ENCODE data around the gene KANSL1L. TPM values are rescaled to one million over a fixed set of nuclear protein-coding genes. Genes with fewer than 3 reads are reported as not detected.
A peak's percentile ranks its signal among the peaks of the same experiment; 100 is the strongest.

The KANSL1L gene
- total RNA-seq, 1 donor = 38.0 TPM

DNA sequence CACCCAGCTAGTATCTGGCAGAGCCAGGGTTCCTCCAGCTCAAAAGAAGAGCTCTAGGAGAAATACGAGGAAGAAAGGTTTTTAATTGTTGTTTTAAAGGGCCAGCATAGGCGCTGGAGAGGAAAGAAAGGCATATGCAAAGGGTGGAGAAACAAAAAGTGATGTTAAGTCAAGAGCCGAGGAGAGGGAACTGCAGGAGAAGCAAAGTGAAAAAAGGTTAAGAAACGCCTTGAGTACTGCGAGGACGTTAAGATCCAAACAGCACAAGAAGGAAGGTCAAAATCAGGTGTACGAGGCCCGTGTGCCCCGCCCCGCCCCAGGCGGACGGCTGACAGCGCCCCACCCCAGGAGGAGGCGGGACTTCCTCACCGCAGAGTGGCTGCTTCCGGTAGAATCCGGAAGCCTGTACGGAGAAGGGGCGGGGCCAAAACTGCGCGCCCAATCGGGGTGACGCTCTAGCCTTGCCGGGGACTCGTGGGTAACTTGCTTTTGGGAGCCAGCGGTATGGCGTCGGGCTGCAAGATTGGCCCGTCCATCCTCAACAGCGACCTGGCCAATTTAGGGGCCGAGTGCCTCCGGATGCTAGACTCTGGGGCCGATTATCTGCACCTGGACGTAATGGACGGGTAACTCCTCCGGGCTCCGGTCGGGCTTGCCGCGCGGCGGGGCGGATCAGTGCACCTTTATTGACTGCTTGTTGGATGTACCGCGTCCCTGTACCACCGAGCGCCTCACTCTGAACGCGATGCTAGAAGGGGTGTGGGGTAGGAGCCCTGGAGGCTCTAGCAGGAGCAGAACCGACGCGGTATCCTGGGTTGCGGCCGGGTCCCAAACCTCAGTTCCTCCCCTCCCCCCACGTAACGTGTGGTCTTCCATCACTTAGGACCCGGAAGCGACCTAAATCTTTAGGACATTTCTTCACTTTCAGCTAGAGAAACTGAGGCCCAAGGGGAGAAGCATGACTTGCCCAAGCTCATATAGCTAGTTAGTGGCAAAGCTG is 168.8 kb downstream of the KANSL1L start, which contains the start of gene RPE:
Gene RPE (plus strand): TSS at position 481 of the 1,000 bp plus-strand sequence. CDS start 24 bp downstream, at position 505.
- H3K4me3 ChIP-seq (ENCODE audit: insufficient read depth, low read length) = peak within 1 kb of the TSS; percentile 91
- no peaks in the 10 kb centered on the region for H3K9me3 ChIP-seq (ENCODE audit: low read depth, low read length)
- peaks cover 15% of the 10 kb centered on the region for H3K4me1 ChIP-seq (ENCODE audit: insufficient read depth, low read length)
- no peak for TF ChIP-seq CTCF (IDR thresholded peaks at IDR 0.05; ENCODE audit: extremely low read depth, low read depth, low read length)
- H3K79me2 ChIP-seq (ENCODE audit: insufficient read depth, low read length) = peaks cover 50% of the 10 kb centered on the region
- H4K20me1 ChIP-seq (ENCODE audit: insufficient read depth, low read length) = peaks cover 9% of the 10 kb centered on the region
- peak within 1 kb of the TSS; percentile 75 for H3K27ac ChIP-seq (ENCODE audit: low read depth, low read length)
- peak; percentile 96 for DNase-seq (ENCODE audit: insufficient read length, low spot score, missing footprints)
- H3K27me3 ChIP-seq (ENCODE audit: insufficient read depth, low read length) = no peaks in the 10 kb centered on the region
- H3K36me3 ChIP-seq (ENCODE audit: insufficient read depth, low read length) = no peaks in the 10 kb centered on the region
- peak within 1 kb of the TSS; percentile 95 for H2AFZ ChIP-seq (ENCODE audit: low read length)
- H3K4me2 ChIP-seq (ENCODE audit: insufficient read depth, low read length) = peak within 1 kb of the TSS; percentile 96

DNA sequence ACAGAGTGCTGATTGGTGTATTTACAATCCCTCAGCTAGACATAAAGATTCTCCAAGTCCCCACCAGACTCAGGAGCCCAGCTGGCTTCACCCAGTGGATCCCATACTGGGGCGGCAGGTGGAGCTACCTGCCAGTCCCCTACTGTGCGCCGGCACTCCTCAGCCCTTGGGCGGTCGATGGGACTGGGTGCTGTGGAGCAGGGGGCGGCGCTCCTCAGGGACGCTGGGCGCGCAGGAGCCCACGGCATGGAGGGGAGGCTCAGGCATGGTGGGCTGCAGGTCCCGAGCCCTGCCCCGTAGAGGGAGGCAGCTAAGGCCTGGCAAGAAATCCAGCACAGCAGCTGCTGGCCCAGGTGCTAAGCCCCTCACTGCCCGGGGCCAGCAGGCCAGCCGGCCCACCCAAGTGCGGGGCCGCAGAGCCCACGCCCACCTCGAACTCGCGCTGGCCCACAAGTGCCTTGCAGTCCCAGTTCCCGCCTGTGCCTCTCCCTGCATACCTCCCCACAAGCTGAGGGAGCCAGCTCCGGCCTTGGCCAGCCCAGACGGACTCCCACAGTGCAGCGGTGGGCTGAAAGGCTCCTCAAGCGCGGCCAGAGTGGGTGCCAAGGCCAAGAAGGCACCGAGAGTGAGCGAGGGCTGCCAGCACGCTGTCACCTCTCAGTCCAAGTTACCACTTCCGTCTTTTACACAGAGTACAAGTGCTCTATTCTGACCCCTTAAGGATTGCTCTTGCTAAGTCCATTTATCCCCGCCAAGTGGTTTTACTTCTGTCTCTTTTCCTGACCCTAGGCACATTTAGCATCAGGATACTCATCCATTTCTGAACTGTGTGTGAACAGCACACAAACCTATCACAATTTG is 170.5 kb downstream of the KANSL1L start:
- no peak overlapping the region for H3K4me2 ChIP-seq (ENCODE audit: insufficient read depth, low read length)
- no peaks in the 10 kb centered on the region for H3K36me3 ChIP-seq (ENCODE audit: insufficient read depth, low read length)
- no peaks in the 10 kb centered on the region for H3K9me3 ChIP-seq (ENCODE audit: low read depth, low read length)
- TF ChIP-seq CTCF (IDR thresholded peaks at IDR 0.05; ENCODE audit: extremely low read depth, low read depth, low read length) = no peak
- H3K4me3 ChIP-seq (ENCODE audit: insufficient read depth, low read length) = no peak overlapping the region
- H2AFZ ChIP-seq (ENCODE audit: low read length) = no peak overlapping the region
- H3K4me1 ChIP-seq (ENCODE audit: insufficient read depth, low read length) = peaks cover 15% of the 10 kb centered on the region
- H3K27ac ChIP-seq (ENCODE audit: low read depth, low read length) = no peak overlapping the region
- H3K79me2 ChIP-seq (ENCODE audit: insufficient read depth, low read length) = peaks cover 33% of the 10 kb centered on the region
- H3K27me3 ChIP-seq (ENCODE audit: insufficient read depth, low read length) = no peaks in the 10 kb centered on the region
- DNase-seq (ENCODE audit: insufficient read length, low spot score, missing footprints) = no peak
- H4K20me1 ChIP-seq (ENCODE audit: insufficient read depth, low read length) = no peaks in the 10 kb centered on the region

GRCh38 chr2:209998596-209998995 is 172.6 kb downstream of the KANSL1L start:
- H3K4me2 ChIP-seq (ENCODE audit: insufficient read depth, low read length) = no peak overlapping the region
- no peak overlapping the region for H3K27ac ChIP-seq (ENCODE audit: low read depth, low read length)
- TF ChIP-seq CTCF (IDR thresholded peaks at IDR 0.05; ENCODE audit: extremely low read depth, low read depth, low read length) = no peak
- H2AFZ ChIP-seq (ENCODE audit: low read length) = peak overlapping the region; percentile 12
- no peaks in the 10 kb centered on the region for H3K36me3 ChIP-seq (ENCODE audit: insufficient read depth, low read length)
- no peaks in the 10 kb centered on the region for H3K9me3 ChIP-seq (ENCODE audit: low read depth, low read length)
- H4K20me1 ChIP-seq (ENCODE audit: insufficient read depth, low read length) = no peaks in the 10 kb centered on the region
- H3K4me3 ChIP-seq (ENCODE audit: insufficient read depth, low read length) = no peak overlapping the region
- peaks cover 12% of the 10 kb centered on the region for H3K79me2 ChIP-seq (ENCODE audit: insufficient read depth, low read length)
- H3K4me1 ChIP-seq (ENCODE audit: insufficient read depth, low read length) = peaks cover 11% of the 10 kb centered on the region
- no peak for DNase-seq (ENCODE audit: insufficient read length, low spot score, missing footprints)
- no peaks in the 10 kb centered on the region for H3K27me3 ChIP-seq (ENCODE audit: insufficient read depth, low read length)

All from osteoblast (primary cell).